Myocyte (in vitro differentiated cells): ENCODE results near the gene ARHGEF4. TPM values are rescaled to one million over a fixed set of nuclear protein-coding genes. Genes with fewer than 3 reads are reported as not detected.
"Not testable (repeated sequence)": the region's sequence is repeated elsewhere in the genome, so short reads cannot be mapped to it uniquely, and the experiment has no call there.

Experiments used
- DNase-seq: peaks from one replicate; pipeline ENCODE4 v3.0.0-alpha.2; 2012; ENCODE audit warnings: low read depth
- total RNA-seq: library from RNA; depleted of rRNA; stranded (reverse); fragments of >200 nt; gene quantifications from 2 replicates; pipeline ENCODE4 v1.2.3, GENCODE V29; 2014

ARHGEF4 gene
- total RNA-seq, 1 donor from 2014 or later, result 0.86 TPM

GRCh38 chr2:130882111-130882690 is 45.5 kb downstream of the ARHGEF4 start:
- no peak for DNase-seq

- no peak for DNase-seq
Observed at GRCh38 chr2:130882991-130883390, 46.3 kb downstream of the ARHGEF4 start.

- DNase-seq, result no peak
Observed at GRCh38 chr2:130883496-130883895, 46.8 kb downstream of the ARHGEF4 start.

DNA sequence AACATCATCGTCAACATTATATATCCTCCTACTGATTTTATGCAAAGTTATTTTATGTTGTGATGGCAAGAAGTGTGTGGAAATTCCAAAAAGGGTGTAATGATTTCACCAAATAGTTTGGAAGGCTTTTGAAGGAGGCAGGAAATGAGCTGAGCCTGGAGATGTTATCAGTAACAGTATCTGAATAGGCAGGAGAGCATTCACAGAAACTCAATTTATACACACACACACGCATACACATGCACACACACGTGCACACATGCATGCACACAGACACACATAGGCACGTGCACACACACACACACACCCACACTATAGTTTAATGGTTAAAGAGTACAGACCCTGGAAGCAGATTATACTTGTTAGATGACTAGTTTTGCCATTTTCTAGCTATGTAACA is 47.3 kb downstream of the ARHGEF4 start:
- no peak for DNase-seq

DNA sequence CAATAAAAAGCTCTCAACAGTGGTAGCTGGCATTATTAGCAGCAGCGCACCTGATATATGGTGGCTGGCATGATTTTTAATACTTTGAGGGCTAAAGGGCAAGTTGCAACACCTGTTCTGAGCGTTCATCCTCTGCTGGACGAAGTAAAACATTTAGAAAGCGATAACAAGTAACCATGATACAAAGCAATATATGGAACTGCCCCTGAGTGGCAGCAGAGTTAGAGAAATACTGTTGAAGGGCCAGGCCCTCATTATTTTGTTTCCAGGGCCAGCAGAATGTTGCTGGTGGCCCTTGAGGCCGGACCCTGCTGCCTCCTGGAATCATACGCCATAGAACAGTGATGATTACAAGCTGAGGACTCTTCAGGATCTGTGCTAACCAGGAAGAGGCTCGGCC is 47.8 kb downstream of the ARHGEF4 start:
- DNase-seq, result no peak

- DNase-seq, result no peak
Observed at GRCh38 chr2:130887643-130888042, 50.9 kb downstream of the ARHGEF4 start.

DNA sequence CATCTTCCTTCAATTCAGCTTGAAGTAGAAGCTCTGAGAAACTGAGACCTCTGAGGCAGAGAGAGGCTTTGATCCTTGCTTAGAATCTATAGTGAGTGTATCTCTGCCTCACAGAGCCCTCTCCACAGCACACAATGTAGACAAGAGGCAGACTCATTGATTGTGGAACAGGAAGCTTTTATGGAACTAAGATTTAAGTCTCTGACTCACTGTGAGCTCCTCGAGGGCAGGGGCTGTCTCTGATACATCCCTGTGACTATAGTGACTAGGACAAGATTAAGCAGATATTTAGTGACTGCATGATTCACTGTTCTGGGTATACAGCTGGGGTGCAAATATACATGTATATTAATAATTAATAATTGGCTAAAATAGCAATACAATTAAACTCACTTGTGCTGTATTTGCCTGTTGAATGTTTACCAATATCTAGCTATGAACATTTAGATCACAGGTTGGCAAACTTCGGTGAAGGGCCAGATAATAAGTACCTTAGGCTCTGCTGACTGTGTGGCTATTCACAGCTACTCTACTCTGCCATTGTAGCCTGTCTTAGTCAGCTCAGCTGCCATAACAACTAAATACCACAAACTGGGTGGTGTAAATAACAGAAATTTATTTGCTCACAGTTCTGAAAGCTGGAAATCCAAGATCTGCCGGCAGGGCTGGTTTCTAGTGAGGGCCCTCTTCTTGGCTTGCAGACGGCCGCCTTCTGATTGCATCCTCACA is 54.4 kb downstream of the ARHGEF4 start:
- no peak for DNase-seq

GRCh38 chr2:130891966-130892365 is 55.3 kb downstream of the ARHGEF4 start:
- no peak for DNase-seq

DNA sequence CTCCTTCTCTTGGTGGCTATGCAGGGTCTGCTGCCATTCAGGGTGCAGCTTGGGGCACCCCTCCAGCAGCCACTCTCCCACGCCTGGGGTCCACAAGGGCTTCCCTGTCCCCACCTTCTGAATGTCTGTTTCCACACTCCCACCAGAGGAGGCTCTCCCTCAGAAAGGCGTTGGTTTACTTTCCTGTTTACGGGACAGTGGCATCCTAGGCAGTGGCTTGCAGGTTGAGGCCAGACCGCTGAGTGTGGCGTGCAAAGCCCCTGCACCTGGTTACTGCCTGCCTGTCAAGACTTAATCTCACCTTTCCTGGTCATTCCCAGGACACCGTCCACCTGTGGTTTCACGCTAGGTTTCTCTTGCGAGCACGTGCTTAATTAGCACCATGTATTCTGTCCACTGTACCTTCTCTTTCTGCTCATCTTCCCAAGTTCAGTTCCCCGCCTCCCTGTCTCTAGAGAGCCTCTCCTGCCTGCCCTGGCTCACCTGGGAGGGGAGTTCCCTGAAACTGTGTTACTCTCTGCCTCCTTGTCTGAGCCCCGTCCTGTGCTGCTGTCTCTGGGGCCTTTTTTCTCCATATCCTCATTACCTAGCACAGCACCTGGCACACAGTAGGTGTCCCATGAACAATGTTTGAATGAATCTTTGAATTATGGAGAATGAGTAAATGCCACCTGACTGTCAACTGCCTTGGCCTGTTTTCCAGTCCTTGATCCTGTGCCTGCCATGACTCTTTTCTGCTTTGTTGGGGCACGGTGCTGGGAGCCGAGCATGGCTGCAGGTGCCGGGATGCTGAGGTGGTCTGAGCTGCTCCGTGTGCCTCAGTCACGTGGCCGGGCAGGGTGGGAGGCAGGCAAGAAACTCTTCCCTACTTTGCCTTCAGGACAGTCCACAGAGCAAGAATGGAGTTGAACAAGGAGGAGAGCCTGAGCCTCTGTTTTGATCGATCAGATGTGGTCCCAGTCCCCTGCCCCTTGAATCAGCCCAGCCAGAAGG is 56.4 kb downstream of the ARHGEF4 start:
- DNase-seq, result no peak

DNA sequence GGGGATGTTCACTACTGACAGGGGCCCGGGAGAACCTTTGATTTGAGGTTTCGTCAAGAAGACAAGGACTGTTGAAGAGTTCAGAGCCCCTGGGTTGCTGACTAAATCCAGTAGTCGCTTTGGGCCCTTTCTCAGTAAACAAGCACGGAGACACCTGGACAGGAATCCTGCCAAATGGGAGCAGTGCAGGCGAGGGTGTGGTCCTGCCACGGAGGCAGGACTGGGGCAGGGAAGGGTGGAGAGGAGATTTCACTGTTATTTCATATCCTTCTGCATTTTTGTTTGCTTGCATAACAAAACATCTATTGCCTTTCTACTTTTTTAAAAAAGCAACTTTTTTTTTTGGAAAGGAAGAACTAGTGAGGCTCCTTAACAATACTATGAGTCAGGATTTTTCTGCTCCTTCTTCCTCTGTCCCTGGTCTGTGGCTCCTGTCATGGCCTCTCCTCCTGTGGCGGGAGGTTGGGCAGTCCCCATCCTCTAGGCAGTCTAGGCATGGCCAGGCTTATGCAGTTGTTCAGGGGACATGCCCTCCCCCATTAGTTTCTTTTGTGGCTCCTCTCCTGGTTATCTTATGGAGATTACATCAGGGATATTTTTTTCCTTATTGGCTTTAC is 57.7 kb downstream of the ARHGEF4 start:
- no peak for DNase-seq

DNA sequence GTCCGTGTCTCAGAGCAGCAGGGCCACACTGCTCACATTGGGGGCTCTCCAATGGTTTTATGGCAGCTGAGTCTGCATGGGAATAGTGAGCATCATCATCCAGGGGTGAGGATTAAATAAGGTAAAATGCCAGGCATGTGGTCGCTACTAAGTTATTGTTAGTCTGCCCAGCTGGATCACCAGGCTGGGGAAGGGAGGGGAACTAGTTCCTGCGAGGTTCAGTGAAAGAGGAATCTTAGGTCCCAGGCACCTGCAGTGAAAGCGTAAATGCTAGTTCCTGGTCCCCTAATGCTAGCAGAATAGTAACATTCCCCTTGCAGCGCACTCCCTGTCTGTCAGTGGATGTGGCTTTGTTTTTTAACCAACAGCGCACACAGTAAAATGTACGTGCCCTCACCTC is 60.1 kb downstream of the ARHGEF4 start:
- no peak for DNase-seq

- no peak for DNase-seq
Observed at GRCh38 chr2:130898553-130898952, 61.8 kb downstream of the ARHGEF4 start.

GRCh38 chr2:130899306-130899705 is 62.6 kb downstream of the ARHGEF4 start:
- no peak for DNase-seq

DNA sequence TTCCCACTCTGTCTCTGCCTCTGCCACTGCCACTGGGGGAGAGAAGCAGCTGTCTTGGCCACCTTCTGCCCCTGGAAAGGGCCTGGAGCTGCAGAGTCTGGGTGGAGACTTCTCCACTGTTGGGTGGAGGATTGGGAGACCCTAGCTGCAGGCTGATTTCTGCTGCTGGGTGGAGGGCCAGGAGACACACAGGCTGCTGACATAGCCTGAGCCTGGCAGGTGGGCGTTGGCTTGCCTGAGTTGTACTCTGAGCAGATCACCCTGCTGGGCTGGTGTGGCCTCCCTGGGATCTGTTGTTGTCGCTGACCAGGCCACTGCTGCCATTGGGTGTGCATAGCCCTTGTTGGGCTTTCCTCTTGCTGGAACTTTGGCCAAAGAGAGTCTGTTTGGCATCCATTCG is 64.3 kb downstream of the ARHGEF4 start:
- DNase-seq, result no peak

DNA sequence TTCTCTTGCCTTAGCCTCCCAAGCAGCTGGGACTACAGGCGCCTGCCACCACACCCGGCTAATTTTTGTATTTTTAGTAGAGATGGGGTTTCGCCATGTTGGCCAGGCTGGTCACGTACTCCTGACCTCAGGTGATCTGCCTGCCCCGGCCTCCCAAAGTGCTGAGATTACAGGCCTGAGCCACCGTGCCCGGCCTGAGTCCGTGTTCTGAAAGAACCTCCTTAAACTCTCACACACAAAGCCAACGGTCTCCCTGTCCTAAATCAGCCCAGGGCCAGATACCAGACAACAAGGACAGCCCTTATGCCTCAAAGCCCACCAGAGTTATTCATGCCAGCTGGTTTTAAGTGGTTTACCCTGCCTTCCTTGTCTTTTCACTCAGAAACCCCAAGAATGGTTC is 64.9 kb downstream of the ARHGEF4 start:
- DNase-seq, result not testable (repeated sequence)

GRCh38 chr2:130908832-130909231 is 72.1 kb downstream of the ARHGEF4 start:
- DNase-seq, result no peak

DNA sequence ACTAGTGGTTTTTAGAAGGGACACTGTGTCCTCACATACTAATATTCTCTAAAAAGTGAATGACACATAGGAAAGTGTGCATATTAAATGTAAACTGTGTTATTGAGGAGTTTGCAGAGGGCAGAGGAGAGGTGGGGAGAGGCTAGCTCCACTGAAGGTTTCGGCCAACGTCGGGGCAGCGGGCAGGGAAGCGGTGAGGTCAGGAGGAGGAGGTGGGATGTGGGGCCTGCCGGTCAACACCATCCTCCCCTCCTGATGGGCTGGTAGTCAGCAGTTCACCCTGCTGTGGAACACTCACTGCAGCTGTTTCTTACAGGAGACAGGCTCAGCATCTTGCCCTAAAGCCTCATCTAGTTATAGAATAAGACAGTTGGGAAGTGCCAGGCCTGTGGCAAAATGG is 74.2 kb downstream of the ARHGEF4 start:
- no peak for DNase-seq

GRCh38 chr2:130911482-130911881 is 74.8 kb downstream of the ARHGEF4 start:
- no peak for DNase-seq

DNA sequence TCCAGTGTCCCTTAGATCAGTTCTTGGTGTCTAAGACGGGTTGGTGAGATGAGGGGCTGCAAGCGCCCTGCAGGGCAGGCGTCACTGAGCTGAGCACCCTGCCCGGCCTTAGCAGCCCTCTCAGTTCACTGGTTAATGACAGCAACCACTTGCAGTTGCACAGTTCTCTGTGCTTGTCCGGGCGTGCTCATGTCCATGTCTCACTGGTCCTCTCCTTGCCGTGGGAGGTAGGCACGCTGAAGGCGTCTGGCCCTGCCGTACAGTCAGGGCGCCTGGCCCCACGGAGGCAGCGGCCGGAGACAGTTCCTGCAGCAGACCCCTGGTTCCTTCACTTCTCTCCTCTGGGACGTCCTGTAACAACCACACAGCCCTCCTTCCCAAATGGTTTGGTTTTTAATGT is 75.3 kb downstream of the ARHGEF4 start:
- no peak for DNase-seq

DNA sequence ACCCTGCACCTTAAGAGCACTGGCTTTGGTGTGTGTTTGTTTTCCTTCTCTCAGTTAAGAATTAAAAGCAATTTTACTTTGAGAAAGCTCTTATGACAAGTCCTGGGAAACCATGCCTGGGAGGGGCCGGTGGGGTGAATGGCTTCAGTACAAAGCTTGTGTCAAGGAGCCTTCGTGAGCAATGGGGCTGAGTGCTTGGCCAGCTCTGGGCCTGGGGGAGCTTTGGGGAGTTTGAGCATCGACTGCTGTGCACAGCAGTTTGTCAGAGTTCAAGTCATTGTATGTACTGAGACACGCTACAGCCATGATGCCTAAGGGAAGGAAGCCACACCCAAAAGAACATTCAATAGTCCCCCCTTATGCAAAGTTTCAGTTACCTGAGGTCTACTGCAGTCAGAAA is 75.8 kb downstream of the ARHGEF4 start:
- DNase-seq, result no peak

- no peak for DNase-seq
Observed at GRCh38 chr2:130913891-130914290, 77.2 kb downstream of the ARHGEF4 start.

GRCh38 chr2:130915149-130915548 is 78.4 kb downstream of the ARHGEF4 start:
- DNase-seq, result no peak
